SK-N-SH treated with all-trans-retinoic acid at 6 μM for 48 hours (cell line): ENCODE data around the gene NRL.

Experiments used
- CSDC2 ChIP-seq: fragments of 250-450 bp; sonication (Bioruptor Pico); IDR thresholded peaks from 2 replicates; pipeline ENCODE4 v1.5.0; 2020; ENCODE audit warnings: mild to moderate bottlenecking, moderate library complexity
- PPARA ChIP-seq: fragments of 250-450 bp; sonication (Bioruptor Pico); IDR thresholded peaks from 2 replicates; pipeline ENCODE4 v1.5.0; 2020; ENCODE audit warnings: mild to moderate bottlenecking, borderline replicate concordance
- RARB ChIP-seq: fragments of 250-450 bp; sonication (Bioruptor Pico); IDR thresholded peaks from 2 replicates; pipeline ENCODE4 v1.8.0; 2021; ENCODE audit warnings: mild to moderate bottlenecking, moderate library complexity
- TF ChIP-seq, protein P1 (sequence below): fragments of 250-450 bp; sonication (Bioruptor Pico); IDR thresholded peaks from 2 replicates; pipeline ENCODE4 v1.5.1; 2021; ENCODE audit warnings: mild to moderate bottlenecking, moderate library complexity
- TF ChIP-seq, protein P2 (sequence below): fragments of 250-450 bp; sonication (Bioruptor Pico); IDR thresholded peaks from 2 replicates; pipeline ENCODE4 v1.5.1; 2020; ENCODE audit warnings: low read depth, mild to moderate bottlenecking, moderate library complexity
- TF ChIP-seq, protein P3 (sequence below): fragments of 250-450 bp; sonication (Bioruptor Pico); IDR thresholded peaks from 2 replicates; pipeline ENCODE4 v1.8.0; 2020; ENCODE audit warnings: mild to moderate bottlenecking, moderate library complexity, borderline replicate concordance

DNA sequence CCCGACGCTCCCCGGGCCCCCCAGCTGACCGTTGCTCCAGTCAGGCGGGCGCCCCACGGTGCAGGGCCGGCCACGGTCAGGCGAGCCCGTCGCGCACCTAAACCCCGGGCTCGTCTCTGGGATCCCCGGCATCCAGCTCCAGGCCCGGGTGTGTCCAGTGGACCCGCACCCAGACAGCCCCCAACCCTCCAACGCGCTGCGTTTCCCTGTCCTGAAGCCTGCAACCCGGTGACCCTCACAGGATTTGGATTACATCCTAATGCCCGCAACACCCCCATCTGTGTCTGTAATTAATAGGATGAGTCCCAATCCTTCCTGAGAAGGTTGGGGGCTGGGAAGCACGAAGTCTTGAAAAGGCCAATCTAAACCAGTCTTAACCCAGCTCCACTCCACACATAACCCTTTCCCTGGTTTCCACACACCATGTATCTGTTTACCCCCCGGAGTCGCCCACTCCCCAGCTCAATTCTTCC is 33.0 kb downstream of the NRL start:
- TF ChIP-seq, protein P1, sequence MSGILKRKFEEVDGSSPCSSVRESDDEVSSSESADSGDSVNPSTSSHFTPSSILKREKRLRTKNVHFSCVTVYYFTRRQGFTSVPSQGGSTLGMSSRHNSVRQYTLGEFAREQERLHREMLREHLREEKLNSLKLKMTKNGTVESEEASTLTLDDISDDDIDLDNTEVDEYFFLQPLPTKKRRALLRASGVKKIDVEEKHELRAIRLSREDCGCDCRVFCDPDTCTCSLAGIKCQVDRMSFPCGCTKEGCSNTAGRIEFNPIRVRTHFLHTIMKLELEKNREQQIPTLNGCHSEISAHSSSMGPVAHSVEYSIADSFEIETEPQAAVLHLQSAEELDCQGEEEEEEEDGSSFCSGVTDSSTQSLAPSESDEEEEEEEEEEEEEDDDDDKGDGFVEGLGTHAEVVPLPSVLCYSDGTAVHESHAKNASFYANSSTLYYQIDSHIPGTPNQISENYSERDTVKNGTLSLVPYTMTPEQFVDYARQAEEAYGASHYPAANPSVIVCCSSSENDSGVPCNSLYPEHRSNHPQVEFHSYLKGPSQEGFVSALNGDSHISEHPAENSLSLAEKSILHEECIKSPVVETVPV (CRISPR knock-in tag): no peak
- TF ChIP-seq, protein P2, sequence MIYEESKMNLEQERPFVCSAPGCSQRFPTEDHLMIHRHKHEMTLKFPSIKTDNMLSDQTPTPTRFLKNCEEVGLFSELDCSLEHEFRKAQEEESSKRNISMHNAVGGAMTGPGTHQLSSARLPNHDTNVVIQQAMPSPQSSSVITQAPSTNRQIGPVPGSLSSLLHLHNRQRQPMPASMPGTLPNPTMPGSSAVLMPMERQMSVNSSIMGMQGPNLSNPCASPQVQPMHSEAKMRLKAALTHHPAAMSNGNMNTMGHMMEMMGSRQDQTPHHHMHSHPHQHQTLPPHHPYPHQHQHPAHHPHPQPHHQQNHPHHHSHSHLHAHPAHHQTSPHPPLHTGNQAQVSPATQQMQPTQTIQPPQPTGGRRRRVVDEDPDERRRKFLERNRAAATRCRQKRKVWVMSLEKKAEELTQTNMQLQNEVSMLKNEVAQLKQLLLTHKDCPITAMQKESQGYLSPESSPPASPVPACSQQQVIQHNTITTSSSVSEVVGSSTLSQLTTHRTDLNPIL: no peak
- TF ChIP-seq CSDC2 (CRISPR knock-in tag) (no peak), PPARA (no peak), RARB (CRISPR knock-in tag) (no peak)
- TF ChIP-seq, protein P3, sequence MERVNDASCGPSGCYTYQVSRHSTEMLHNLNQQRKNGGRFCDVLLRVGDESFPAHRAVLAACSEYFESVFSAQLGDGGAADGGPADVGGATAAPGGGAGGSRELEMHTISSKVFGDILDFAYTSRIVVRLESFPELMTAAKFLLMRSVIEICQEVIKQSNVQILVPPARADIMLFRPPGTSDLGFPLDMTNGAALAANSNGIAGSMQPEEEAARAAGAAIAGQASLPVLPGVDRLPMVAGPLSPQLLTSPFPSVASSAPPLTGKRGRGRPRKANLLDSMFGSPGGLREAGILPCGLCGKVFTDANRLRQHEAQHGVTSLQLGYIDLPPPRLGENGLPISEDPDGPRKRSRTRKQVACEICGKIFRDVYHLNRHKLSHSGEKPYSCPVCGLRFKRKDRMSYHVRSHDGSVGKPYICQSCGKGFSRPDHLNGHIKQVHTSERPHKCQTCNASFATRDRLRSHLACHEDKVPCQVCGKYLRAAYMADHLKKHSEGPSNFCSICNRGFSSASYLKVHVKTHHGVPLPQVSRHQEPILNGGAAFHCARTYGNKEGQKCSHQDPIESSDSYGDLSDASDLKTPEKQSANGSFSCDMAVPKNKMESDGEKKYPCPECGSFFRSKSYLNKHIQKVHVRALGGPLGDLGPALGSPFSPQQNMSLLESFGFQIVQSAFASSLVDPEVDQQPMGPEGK (CRISPR knock-in tag): no peak
